Measurements from ENCODE around the gene NFU1.

Gene NFU1

DNA sequence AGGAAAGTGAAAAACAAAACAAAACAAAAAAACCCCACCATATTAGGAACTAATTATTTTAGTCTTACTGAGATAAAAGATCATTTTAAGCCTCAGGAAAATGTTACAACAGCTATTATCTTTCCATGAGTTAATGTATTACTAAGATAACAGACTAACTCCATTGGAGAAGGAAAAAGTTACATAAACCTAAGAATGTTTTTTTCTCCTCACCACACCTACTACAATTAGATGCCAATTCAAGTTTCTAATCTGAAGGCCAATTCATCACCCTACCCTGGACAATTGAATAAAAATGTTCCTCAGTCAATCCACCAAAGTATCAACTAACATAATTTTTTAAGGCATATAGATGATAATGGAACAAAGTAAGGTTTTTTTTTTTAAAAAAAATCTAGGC is 40.0 kb downstream of the NFU1 start:
- H3K4me3 ChIP-seq (ENCODE audit: low read depth, low read length): no peak overlapping the region
- no peak for DNase-seq (ENCODE audit: low read depth)
- in situ Hi-C loops (cut with HindIII; ENCODE audit: low sequenced_read_pairs): no loop called here
- TF ChIP-seq, protein P1, sequence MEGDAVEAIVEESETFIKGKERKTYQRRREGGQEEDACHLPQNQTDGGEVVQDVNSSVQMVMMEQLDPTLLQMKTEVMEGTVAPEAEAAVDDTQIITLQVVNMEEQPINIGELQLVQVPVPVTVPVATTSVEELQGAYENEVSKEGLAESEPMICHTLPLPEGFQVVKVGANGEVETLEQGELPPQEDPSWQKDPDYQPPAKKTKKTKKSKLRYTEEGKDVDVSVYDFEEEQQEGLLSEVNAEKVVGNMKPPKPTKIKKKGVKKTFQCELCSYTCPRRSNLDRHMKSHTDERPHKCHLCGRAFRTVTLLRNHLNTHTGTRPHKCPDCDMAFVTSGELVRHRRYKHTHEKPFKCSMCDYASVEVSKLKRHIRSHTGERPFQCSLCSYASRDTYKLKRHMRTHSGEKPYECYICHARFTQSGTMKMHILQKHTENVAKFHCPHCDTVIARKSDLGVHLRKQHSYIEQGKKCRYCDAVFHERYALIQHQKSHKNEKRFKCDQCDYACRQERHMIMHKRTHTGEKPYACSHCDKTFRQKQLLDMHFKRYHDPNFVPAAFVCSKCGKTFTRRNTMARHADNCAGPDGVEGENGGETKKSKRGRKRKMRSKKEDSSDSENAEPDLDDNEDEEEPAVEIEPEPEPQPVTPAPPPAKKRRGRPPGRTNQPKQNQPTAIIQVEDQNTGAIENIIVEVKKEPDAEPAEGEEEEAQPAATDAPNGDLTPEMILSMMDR (IDR thresholded peaks at IDR 0.05; ENCODE audit: low read depth, low read length, missing control alignments): no peak

DNA sequence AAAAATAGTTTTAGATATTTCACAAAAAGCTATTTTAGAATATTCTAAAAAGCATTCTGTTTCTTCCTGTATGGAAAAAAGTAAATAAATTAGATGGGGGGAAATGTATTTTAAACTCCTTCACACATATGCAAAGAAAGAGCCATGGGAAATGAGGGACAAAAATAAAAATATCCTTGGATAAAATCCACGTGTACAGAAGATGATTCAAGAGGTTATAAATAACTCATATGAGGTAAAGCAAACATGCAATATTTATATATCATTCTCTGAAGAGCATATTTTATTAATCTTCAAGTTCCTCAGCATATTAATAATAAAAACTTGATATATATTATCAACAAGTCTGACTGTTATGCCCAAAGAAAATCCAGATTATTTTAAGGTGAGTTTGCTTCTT is 41.4 kb downstream of the NFU1 start:
- no peak for DNase-seq (ENCODE audit: low read depth)
- TF ChIP-seq, protein P1 (IDR thresholded peaks at IDR 0.05; ENCODE audit: low read depth, low read length, missing control alignments): no peak
- H3K4me3 ChIP-seq (ENCODE audit: low read depth, low read length): no peak overlapping the region
- in situ Hi-C loops (cut with HindIII; ENCODE audit: low sequenced_read_pairs): no loop called here

DNA sequence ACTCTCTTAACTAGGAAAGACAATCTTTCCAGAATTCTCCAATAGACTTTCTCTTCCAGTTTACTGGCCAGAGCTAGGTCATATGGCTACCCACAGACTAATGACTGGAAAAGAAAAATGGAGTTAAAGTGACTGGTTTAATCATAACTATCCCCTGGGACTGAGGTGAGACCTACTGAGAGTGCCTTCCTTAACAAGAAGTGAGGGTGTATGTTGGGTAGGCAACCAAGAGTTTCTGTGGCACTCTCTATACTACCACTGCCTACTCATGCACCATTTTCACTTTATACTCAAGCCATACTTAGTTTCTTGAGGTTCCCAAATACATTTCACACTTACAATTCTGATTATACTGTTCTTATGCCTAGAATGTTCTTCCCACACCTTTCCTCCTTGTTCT is 43.3 kb downstream of the NFU1 start:
- in situ Hi-C loops (cut with HindIII; ENCODE audit: low sequenced_read_pairs): no loop called here
- TF ChIP-seq, protein P1 (IDR thresholded peaks at IDR 0.05; ENCODE audit: low read depth, low read length, missing control alignments): no peak
- DNase-seq (ENCODE audit: low read depth): no peak
- no peak overlapping the region for H3K4me3 ChIP-seq (ENCODE audit: low read depth, low read length)

DNA sequence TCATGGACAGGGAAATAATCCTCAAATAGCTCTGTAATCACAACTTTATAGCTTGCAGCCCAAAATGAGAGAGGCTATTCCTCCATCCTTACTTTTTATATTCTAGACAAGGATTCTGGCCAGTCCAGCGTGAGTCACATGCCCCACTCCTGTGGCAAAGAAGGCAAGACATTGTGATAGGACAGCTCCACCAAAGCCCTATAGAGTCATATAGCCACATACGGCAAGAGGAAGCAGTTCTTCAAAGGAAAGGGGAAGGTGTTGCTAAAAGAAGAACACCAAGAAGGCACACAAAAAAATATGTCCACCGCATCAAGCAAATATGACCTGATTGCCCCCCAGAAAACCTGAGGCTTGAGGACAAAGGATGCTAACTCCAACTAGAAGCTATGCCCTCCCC is 46.8 kb downstream of the NFU1 start:
- in situ Hi-C loops (cut with HindIII; ENCODE audit: low sequenced_read_pairs): no loop called here
- no peak for DNase-seq (ENCODE audit: low read depth)
- TF ChIP-seq, protein P1 (IDR thresholded peaks at IDR 0.05; ENCODE audit: low read depth, low read length, missing control alignments): no peak
- no peak overlapping the region for H3K4me3 ChIP-seq (ENCODE audit: low read depth, low read length)

DNA sequence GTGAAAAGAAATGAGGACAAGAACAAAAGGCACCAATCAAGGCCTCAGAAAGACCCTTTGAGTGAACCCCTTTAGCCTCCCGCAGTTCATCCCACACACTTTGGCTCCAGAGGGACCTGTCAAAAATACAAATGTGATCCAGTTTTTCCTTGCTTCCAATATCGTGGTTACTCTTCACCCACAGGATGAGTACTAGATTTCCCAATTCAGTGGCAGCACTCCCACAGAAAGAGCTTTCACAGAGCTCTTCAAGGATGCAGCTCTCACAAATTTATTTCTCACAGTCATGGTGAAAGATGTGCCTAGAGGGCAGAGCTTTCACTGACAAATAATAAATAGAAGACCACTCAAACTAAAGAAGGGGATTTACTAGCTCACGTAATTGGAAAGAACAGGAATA is 47.2 kb downstream of the NFU1 start:
- TF ChIP-seq, protein P1 (IDR thresholded peaks at IDR 0.05; ENCODE audit: low read depth, low read length, missing control alignments): no peak
- DNase-seq (ENCODE audit: low read depth): no peak
- in situ Hi-C loops (cut with HindIII; ENCODE audit: low sequenced_read_pairs): no loop called here
- H3K4me3 ChIP-seq (ENCODE audit: low read depth, low read length): no peak overlapping the region

DNA sequence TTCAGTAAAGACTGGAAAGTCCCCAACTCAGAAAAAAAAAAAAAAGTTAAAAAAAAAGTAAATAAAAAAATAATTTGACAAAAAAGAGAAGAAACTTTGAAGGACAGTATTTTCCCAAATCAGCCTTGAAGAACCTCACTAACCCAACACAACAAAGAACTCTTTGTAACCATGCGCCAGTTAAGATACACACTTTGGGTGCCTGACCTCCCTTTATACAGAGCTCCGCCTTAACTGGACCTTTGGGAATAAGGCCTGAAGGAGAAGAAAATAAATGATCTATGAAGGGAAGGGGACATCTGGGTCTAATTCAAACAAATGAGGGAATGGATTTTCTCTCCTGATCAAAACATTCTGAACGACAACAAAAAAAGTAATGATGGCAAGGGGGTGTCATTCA is 48.0 kb downstream of the NFU1 start:
- H3K4me3 ChIP-seq (ENCODE audit: low read depth, low read length): no peak overlapping the region
- DNase-seq (ENCODE audit: low read depth): no peak
- TF ChIP-seq, protein P1 (IDR thresholded peaks at IDR 0.05; ENCODE audit: low read depth, low read length, missing control alignments): no peak
- in situ Hi-C loops (cut with HindIII; ENCODE audit: low sequenced_read_pairs): no loop called here

All from astrocyte of the cerebellum (primary cell).